Osteoblast (primary cell): ENCODE measurements around the gene LMX1B. TPM values are rescaled to one million over a fixed set of nuclear protein-coding genes. Genes with fewer than 3 reads are reported as not detected.

Experiments
- DNase-seq: peaks from one replicate; pipeline ENCODE4 v3.0.0; 2011; ENCODE audit warnings: low spot score, mixed read lengths; ENCODE audit not compliant: insufficient read length; ENCODE audit errors: missing footprints
- H2AFZ ChIP-seq: 2 replicates; pipeline ENCODE4 v1.6.0; 2011; ENCODE audit warnings: mild to moderate bottlenecking, low read length
- H3K27ac ChIP-seq: 2 replicates; pipeline ENCODE4 v1.5.1; 2011; ENCODE audit warnings: mild to moderate bottlenecking, low read depth, low read length, moderate library complexity
- H3K27me3 ChIP-seq: 2 replicates; pipeline ENCODE4 v1.6.0; 2012; ENCODE audit warnings: mild to moderate bottlenecking, control low read depth, inconsistent platforms, low read length, moderate library complexity; ENCODE audit not compliant: insufficient read depth
- H3K36me3 ChIP-seq: 2 replicates; pipeline ENCODE4 v1.5.1; 2011; ENCODE audit warnings: mild to moderate bottlenecking, low read length, control low read depth, moderate library complexity; ENCODE audit not compliant: insufficient read depth
- H3K4me1 ChIP-seq: 2 replicates; pipeline ENCODE4 v1.5.1; 2011; ENCODE audit warnings: mild to moderate bottlenecking, low read length, control low read depth, moderate library complexity; ENCODE audit not compliant: insufficient read depth
- H3K4me2 ChIP-seq: 2 replicates; pipeline ENCODE4 v1.6.0; 2011; ENCODE audit warnings: mild to moderate bottlenecking, low read length; ENCODE audit not compliant: insufficient read depth
- H3K4me3 ChIP-seq: fragments of 200-600 bp; sonication (generic); 3 replicates; pipeline ENCODE4 v1.5.1; 2012; ENCODE audit warnings: mild to moderate bottlenecking, low read length, inconsistent platforms; ENCODE audit not compliant: insufficient read depth
- H3K79me2 ChIP-seq: 2 replicates; pipeline ENCODE4 v1.6.0; 2012; ENCODE audit warnings: mild to moderate bottlenecking, low read length, control low read depth, inconsistent platforms; ENCODE audit not compliant: insufficient read depth
- H3K9me3 ChIP-seq: 2 replicates; pipeline ENCODE4 v1.5.1; 2011; ENCODE audit warnings: low read depth, low read length, control low read depth
- H4K20me1 ChIP-seq: 2 replicates; pipeline ENCODE4 v1.6.0; 2012; ENCODE audit warnings: mild to moderate bottlenecking, low read length, control low read depth; ENCODE audit not compliant: insufficient read depth
- total RNA-seq: library from RNA; depleted of rRNA; stranded (reverse); fragments of >200 nt; gene quantifications from 2 replicates; pipeline ENCODE4 v1.2.3, GENCODE V29; 2012
- TF ChIP-seq, protein P1 (sequence below): IDR thresholded peaks from 2 replicates; pipeline ENCODE4 v1.5.1; 2011; ENCODE audit warnings: mild to moderate bottlenecking, low read depth, low read length, moderate library complexity; ENCODE audit errors: extremely low read depth

LMX1B gene
- total RNA-seq, 1 donor = under 0.01 TPM

DNA sequence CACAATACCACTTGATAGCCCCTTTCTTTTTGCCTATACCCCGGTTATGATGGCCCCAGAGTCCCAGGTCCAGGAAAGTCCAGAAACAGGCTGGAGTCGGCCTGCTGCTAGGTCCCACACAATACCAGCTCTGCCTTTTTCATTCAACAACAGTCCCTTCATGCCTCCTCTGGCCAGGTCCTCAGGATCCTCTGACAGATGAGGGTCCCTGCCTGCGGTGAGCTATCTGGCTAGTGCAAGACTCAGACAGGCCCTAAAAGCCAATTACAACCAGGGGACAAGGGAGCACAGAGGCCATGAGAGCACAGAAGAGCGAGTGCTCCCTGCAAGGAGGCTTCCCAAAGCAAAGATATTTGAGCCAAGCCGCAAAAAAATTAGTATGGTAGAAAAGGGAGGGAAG, 106.3 kb downstream of the LMX1B start:
- Histone ChIP-seq H3K9me3 (no peaks in the 10 kb centered on the region), H3K4me3 (no peak overlapping the region), H3K27me3 (peaks cover 32% of the 10 kb centered on the region), H4K20me1 (no peaks in the 10 kb centered on the region), H3K36me3 (no peaks in the 10 kb centered on the region), H2AFZ (no peak overlapping the region), H3K4me2 (no peak overlapping the region), H3K79me2 (no peaks in the 10 kb centered on the region), H3K4me1 (peaks cover 4% of the 10 kb centered on the region), H3K27ac (no peak overlapping the region)
- TF ChIP-seq, protein P1, sequence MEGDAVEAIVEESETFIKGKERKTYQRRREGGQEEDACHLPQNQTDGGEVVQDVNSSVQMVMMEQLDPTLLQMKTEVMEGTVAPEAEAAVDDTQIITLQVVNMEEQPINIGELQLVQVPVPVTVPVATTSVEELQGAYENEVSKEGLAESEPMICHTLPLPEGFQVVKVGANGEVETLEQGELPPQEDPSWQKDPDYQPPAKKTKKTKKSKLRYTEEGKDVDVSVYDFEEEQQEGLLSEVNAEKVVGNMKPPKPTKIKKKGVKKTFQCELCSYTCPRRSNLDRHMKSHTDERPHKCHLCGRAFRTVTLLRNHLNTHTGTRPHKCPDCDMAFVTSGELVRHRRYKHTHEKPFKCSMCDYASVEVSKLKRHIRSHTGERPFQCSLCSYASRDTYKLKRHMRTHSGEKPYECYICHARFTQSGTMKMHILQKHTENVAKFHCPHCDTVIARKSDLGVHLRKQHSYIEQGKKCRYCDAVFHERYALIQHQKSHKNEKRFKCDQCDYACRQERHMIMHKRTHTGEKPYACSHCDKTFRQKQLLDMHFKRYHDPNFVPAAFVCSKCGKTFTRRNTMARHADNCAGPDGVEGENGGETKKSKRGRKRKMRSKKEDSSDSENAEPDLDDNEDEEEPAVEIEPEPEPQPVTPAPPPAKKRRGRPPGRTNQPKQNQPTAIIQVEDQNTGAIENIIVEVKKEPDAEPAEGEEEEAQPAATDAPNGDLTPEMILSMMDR = no peak
- DNase-seq = no peak

DNA sequence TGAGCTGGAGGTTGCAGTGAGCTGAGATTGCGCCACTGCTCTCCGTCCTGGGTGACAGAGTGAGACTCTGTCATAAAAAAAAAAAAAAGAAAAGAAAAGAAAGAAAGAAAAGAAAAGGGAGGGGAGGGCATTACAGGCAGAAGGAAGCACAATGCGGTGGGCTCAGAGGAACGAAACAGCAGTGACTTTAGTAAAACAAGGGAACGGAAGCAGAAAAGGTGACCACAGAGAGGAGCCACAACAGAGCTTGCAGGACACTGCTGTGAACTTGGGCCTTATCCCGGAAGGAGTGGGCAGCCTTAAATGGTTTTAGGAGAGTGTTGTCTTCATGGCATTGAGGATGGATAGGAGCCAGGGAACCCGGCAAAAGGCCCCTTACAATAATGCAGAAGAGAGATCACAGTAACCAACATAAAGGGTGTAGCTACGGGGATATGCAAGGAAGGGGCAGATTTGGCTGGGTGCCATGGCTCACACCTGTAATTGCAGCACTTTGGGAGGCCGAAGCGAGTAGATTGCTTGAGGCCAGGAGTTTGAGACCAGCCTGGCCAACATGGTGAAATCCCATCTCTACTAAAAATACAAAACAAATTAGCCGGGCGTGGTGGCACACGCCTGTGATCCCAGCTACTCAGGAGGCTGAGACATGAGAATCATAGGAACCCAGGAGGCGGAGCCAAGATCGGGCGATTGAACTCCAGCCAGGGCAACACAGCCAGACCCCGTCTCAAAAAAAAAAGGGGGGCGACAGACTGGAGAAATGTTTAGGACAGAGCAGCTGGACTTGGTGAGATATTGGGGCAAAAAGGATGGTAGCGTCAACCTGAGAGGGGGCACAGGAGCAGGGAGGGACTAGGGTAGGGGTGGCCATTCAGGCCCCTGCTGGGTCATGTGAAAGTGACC, 107.2 kb downstream of the LMX1B start:
- no peaks in the 10 kb centered on the region for H3K9me3 ChIP-seq
- H3K4me1 ChIP-seq = peaks cover 4% of the 10 kb centered on the region
- no peak overlapping the region for H3K27ac ChIP-seq
- TF ChIP-seq, protein P1 = no peak
- no peak for DNase-seq
- no peak overlapping the region for H3K4me2 ChIP-seq
- no peaks in the 10 kb centered on the region for H3K79me2 ChIP-seq
- H3K27me3 ChIP-seq = peaks cover 30% of the 10 kb centered on the region
- no peaks in the 10 kb centered on the region for H4K20me1 ChIP-seq
- H2AFZ ChIP-seq = no peak overlapping the region
- H3K36me3 ChIP-seq = no peaks in the 10 kb centered on the region
- no peak overlapping the region for H3K4me3 ChIP-seq

DNA sequence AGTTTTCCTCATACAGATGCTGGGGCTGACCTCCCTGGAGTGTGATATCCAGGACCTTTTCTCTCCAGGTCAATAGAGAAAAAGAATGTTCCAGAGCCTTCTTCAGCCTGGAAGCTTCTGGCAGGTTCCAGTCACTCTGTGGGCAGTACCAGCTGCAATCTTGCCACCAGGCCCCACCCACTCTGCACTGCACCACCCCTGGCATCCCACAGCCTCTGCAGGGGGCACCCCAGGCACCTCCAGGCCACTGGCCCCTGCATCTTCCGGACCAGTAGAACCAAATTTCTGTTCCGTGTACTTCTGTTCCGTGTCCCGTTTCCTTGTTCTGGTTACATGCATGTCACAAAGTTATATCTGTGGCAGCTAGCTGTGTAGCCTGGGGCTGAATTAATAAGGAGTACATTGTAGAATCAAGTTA, 107.8 kb downstream of the LMX1B start:
- no peak overlapping the region for H2AFZ ChIP-seq
- peaks cover 32% of the 10 kb centered on the region for H3K27me3 ChIP-seq
- TF ChIP-seq, protein P1 = no peak
- H3K4me2 ChIP-seq = no peak overlapping the region
- H4K20me1 ChIP-seq = no peaks in the 10 kb centered on the region
- H3K36me3 ChIP-seq = no peaks in the 10 kb centered on the region
- no peak overlapping the region for H3K4me3 ChIP-seq
- H3K79me2 ChIP-seq = no peaks in the 10 kb centered on the region
- DNase-seq = no peak
- H3K9me3 ChIP-seq = no peaks in the 10 kb centered on the region
- no peak overlapping the region for H3K27ac ChIP-seq
- peaks cover 4% of the 10 kb centered on the region for H3K4me1 ChIP-seq

DNA sequence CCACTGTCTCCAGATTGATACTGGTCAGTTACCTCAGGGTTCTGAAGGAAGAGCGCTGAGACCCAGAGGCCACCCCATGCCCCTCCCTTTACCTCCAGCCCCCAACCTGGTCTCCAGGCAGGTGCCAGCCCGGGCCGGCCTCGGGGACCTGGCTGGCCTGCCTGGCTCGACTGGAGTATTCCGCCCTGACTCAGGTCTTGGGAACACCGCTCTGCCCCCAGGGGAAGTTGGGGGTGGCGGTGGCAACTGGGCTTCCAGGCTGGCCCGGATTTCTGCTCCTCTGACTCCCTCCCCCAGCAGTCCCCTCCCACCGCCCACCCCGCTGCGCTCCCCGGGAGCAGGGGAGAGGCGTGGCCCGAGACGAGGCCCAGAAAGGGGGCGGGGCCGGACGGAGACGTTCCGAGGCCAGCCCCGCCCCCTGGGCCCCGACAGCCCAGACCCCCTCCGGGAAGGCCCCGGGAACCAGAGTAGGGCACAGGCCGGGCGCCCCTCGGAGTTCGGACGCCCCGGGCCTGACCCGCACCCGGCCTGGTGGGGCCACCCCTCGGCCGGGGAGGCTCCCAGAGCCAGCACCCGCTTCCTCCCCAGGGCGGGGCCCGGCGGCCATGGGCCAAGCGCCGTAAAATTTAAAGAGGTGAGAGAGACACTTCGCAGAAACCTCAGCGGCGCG, 108.7 kb downstream of the LMX1B start:
- H3K4me2 ChIP-seq = peak overlapping the region; percentile 27

More for the DNA sequence above, 108.7 kb downstream of the LMX1B start:
- Histone ChIP-seq H4K20me1 (no peaks in the 10 kb centered on the region), H3K79me2 (no peaks in the 10 kb centered on the region), H3K4me3 (peak overlapping the region; percentile 64), H2AFZ (no peak overlapping the region), H3K27me3 (peaks cover 32% of the 10 kb centered on the region), H3K9me3 (no peaks in the 10 kb centered on the region), H3K36me3 (no peaks in the 10 kb centered on the region), H3K27ac (no peak overlapping the region), H3K4me1 (peaks cover 4% of the 10 kb centered on the region)
- DNase-seq = peak; percentile 86
- TF ChIP-seq, protein P1 = no peak
